DMS114 treated with DMSO at 0.1 percent for 48 hours (cell line): ENCODE measurements around the gene DUSP19.

Experiments used
- DNase-seq: peaks from one replicate; lab custom pipeline; 2025; ENCODE audit not compliant: unreplicated experiment; lab: John Stamatoyannopoulos, UW

Gene DUSP19

DNA sequence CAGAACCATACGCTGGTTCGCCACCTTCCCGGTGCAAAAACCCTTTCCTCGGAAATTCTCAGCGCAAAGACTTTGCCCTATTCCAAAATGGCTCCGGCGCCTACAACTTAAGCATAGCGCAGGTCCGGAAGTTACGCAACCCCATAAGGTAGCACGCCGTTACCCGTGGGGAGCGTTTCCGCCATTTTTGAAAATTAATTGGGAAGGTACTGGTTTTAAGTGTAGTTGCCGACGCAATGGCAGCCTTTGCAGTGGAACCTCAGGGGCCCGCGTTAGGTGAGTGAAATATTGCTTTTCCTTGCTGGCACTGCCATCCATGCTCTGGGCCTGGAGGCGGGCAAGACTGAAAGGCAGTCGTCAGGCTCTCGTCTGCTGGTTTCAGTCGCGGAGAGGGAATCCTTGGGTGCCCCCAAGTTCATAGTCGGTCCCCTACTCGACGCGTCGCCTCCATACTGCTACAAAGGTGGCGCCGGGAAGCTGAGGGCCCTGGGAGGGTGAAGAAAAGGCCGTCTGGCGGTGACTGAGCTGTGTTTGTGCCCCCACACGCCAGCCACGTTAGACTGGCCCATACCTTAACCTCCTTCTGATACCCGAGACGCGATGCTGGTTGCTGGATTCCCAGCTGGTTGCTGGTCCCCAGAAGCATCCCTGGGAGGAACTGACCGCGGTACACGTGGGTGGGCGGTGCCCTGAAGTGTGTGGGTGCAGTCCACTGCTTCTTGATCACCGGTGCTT, 45.8 kb downstream of the DUSP19 start, which contains the start of gene NUP35:
NUP35 (plus strand) TSS at position 222 of the 735 bp plus-strand sequence; CDS start at position 237, 15 bp downstream.
- DNase-seq: peak; percentile 72

- no peak for DNase-seq
These were observed 46.4 kb downstream of the DUSP19 start for GRCh38 chr2:183124957-183125255.

GRCh38 chr2:183125659-183126341, 47.3 kb downstream of the DUSP19 start:
- no peak for DNase-seq

- DNase-seq: no peak
These were observed 48.1 kb downstream of the DUSP19 start for GRCh38 chr2:183126635-183127034.

- no peak for DNase-seq
These were observed 55.5 kb downstream of the DUSP19 start for GRCh38 chr2:183134016-183134415.

DNA sequence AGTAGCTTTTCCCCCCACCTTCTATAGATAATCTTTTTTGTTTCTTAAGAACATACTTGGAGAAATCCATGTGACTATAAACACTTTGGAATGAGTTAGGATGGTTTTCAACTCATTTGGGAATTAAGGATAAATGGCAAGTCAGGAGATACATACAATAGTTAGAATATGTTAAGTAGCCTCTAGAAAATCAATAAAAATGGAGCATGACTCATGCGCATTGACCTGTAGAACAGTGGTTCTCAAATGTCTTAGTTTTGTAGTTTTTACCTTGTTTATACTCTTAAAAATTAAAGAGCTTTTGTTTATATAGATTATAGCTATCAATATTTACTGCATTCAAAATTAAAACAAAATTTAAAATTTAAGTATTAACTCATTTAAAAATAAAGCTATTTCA, 70.4 kb downstream of the DUSP19 start:
- DNase-seq: no peak

DNA sequence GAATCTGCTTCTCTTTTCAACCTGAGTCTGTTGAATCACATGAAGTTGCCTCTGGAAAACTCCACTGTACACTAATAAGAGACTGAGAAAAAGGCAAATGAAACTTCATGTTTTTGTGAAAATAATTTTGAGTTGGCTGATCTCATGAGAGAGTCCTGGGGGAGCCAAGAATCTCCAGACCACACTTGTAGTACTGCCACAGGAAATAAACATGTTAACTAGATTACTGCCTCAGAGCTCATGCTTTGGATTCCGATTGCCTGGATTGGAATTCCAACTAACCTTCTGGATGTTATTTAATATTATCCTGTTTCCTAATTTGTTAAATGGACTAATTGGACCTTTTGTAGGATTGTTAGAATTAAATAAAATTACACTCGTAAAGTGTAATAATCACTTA, 70.9 kb downstream of the DUSP19 start:
- DNase-seq: no peak
